KMS-11 (cell line): ENCODE measurements around the gene KATNA1.
A peak's percentile ranks its signal among the peaks of the same experiment; 100 is the strongest.

Source experiments
- H2AFZ ChIP-seq: fragments of 200-600 bp; sonication (generic); 2 replicates; pipeline ENCODE4 v1.6.1; 2016; ENCODE audit warnings: antibody characterized with exemption, mixed run types, low read depth
- H3K27ac ChIP-seq: fragments of 200-600 bp; sonication (generic); 2 replicates; pipeline ENCODE4 v1.6.1; 2016; ENCODE audit warnings: mild to moderate bottlenecking, mixed run types
- H3K27me3 ChIP-seq: fragments of 200-600 bp; sonication (generic); 2 replicates; pipeline ENCODE4 v1.6.1; 2017; ENCODE audit warnings: mild to moderate bottlenecking, low read depth, mixed run types, moderate library complexity; ENCODE audit not compliant: insufficient read depth
- H3K36me3 ChIP-seq: fragments of 200-600 bp; sonication (generic); 2 replicates; pipeline ENCODE4 v1.6.1; 2017; ENCODE audit warnings: mild to moderate bottlenecking, mixed run types; ENCODE audit not compliant: insufficient read depth
- H3K4me1 ChIP-seq: fragments of 200-600 bp; sonication (generic); 2 replicates; pipeline ENCODE4 v1.6.1; 2016; ENCODE audit warnings: mild to moderate bottlenecking, low read depth, mixed run types; ENCODE audit not compliant: poor library complexity, severe bottlenecking
- H3K4me2 ChIP-seq: fragments of 200-600 bp; sonication (generic); 2 replicates; pipeline ENCODE4 v1.7.0; 2016; ENCODE audit warnings: mild to moderate bottlenecking, mixed run types
- H3K4me3 ChIP-seq: fragments of 200-600 bp; sonication (generic); IDR thresholded peaks from 2 replicates; pipeline ENCODE4 v1.6.1; 2017; ENCODE audit warnings: low read depth, low read length, mixed read lengths; ENCODE audit not compliant: insufficient read depth
- H3K79me2 ChIP-seq: fragments of 200-600 bp; sonication (generic); 2 replicates; pipeline ENCODE4 v1.6.1; 2016; ENCODE audit warnings: low read depth, mixed run types; ENCODE audit not compliant: insufficient read depth
- H3K9ac ChIP-seq: fragments of 200-600 bp; sonication (generic); 2 replicates; pipeline ENCODE4 v1.6.1; 2016; ENCODE audit warnings: mild to moderate bottlenecking, mixed run types
- H4K20me1 ChIP-seq: fragments of 200-600 bp; sonication (generic); 2 replicates; pipeline ENCODE4 v1.6.1; 2016; ENCODE audit warnings: mild to moderate bottlenecking, mixed run types; ENCODE audit not compliant: insufficient read depth
- CTCF ChIP-seq: fragments of 200-600 bp; sonication (generic); conservative IDR thresholded peaks from 2 replicates; pipeline ENCODE4 v1.6.1; 2017; ENCODE audit warnings: low read depth, mild to moderate bottlenecking, antibody characterized with exemption, low read length, moderate library complexity, mixed read lengths

The KATNA1 gene

GRCh38 chr6:149648148-149649145 is at the start of gene KATNA1:
KATNA1 (minus strand) TSS chr6:149648714; CDS start chr6:149638547, 10,167 bp downstream.
- H3K4me1 ChIP-seq = peaks cover 24% of the 10 kb centered on the region
- TF ChIP-seq CTCF = no peak; the same call in 1 of the 2 replicates
- peak within 1 kb of the TSS; percentile 51 for H3K27ac ChIP-seq
- H3K27me3 ChIP-seq = no peaks in the 10 kb centered on the region
- H3K4me3 ChIP-seq = peak within 1 kb of the TSS; percentile 27
- peak within 1 kb of the TSS; percentile 81 for H3K4me2 ChIP-seq
- no peaks in the 10 kb centered on the region for H3K36me3 ChIP-seq
- H3K9ac ChIP-seq = peak within 1 kb of the TSS; percentile 76; the same call in 1 of the 2 replicates
- peaks cover 24% of the 10 kb centered on the region; the same call in 1 of the 2 replicates for H3K79me2 ChIP-seq
- no peaks in the 10 kb centered on the region for H4K20me1 ChIP-seq
- H2AFZ ChIP-seq = peak within 1 kb of the TSS; percentile 97

- H3K27ac ChIP-seq = no peak overlapping the region
- peaks cover 85% of the 10 kb centered on the region for H3K79me2 ChIP-seq
- H3K27me3 ChIP-seq = no peaks in the 10 kb centered on the region
- H4K20me1 ChIP-seq = peaks cover 4% of the 10 kb centered on the region; the same call in 1 of the 2 replicates
- no peaks in the 10 kb centered on the region for H3K36me3 ChIP-seq
- no peak overlapping the region for H3K4me2 ChIP-seq
- H3K4me3 ChIP-seq = no peak overlapping the region
- H2AFZ ChIP-seq = no peak overlapping the region
- peaks cover 20% of the 10 kb centered on the region for H3K4me1 ChIP-seq
- no peak overlapping the region for H3K9ac ChIP-seq
- TF ChIP-seq CTCF = no peak
Observed at GRCh38 chr6:149698175-149698574, 49.7 kb upstream of the KATNA1 start.

- Histone ChIP-seq H3K79me2 (peaks cover 79% of the 10 kb centered on the region), H3K36me3 (no peaks in the 10 kb centered on the region)
Observed at GRCh38 chr6:149696901-149697300, 48.4 kb upstream of the KATNA1 start.

GRCh38 chr6:149694921-149695320 is 46.4 kb upstream of the KATNA1 start:
- Histone ChIP-seq H4K20me1 (no peaks in the 10 kb centered on the region), H3K4me3 (no peak overlapping the region), H3K27ac (no peak overlapping the region), H3K4me1 (peaks cover 15% of the 10 kb centered on the region), H2AFZ (no peak overlapping the region), H3K27me3 (no peaks in the 10 kb centered on the region), H3K4me2 (no peak overlapping the region), H3K9ac (no peak overlapping the region), H3K36me3 (no peaks in the 10 kb centered on the region), H3K79me2 (peaks cover 63% of the 10 kb centered on the region)
- no peak for TF ChIP-seq CTCF

More at GRCh38 chr6:149696901-149697300, 48.4 kb upstream of the KATNA1 start:
- H4K20me1 ChIP-seq = peaks cover 3% of the 10 kb centered on the region; the same call in 1 of the 2 replicates
- peaks cover 20% of the 10 kb centered on the region for H3K4me1 ChIP-seq
- no peaks in the 10 kb centered on the region for H3K27me3 ChIP-seq
- no peak overlapping the region for H3K4me2 ChIP-seq
- H3K4me3 ChIP-seq = no peak overlapping the region
- no peak for TF ChIP-seq CTCF
- H3K9ac ChIP-seq = no peak overlapping the region
- H3K27ac ChIP-seq = no peak overlapping the region
- H2AFZ ChIP-seq = no peak overlapping the region
